Erythroblast (primary cell): ENCODE data around the gene PDE6C.

Experiments
- GATA1 ChIP-seq: IDR thresholded peaks from 2 replicates; pipeline ENCODE4 v1.6.1; 2011; ENCODE audit warnings: low read depth, mild to moderate bottlenecking, control low read depth, low read length, moderate library complexity
- POLR2A ChIP-seq: IDR thresholded peaks from 2 replicates; pipeline ENCODE4 v1.6.1; 2011; ENCODE audit warnings: mild to moderate bottlenecking, low read length

- TF ChIP-seq POLR2A: no peak
- no peak for TF ChIP-seq GATA1
Observed at GRCh38 chr10:93601146-93601773, 11.1 kb upstream of the PDE6C start, which contains the start of gene RBP4.
